D721Med (cell line): Measurements from ENCODE around the gene SOCS1.

ENCODE experiments used
- DNase-seq: peaks from one replicate; pipeline ENCODE4 v3.0.0; 2011; ENCODE audit warnings: low spot score; ENCODE audit not compliant: insufficient read length
- FAIRE-seq: peaks from 2 replicates; lab custom pipeline; 2011; peaks lifted over from hg19 to GRCh38; lab: Jason Lieb, UNC
- CTCF ChIP-seq: IDR thresholded peaks from 2 replicates; pipeline ENCODE4 v1.5.1; 2012; ENCODE audit warnings: mild to moderate bottlenecking, control low read depth; ENCODE audit not compliant: insufficient read depth; ENCODE audit errors: missing control alignments

SOCS1 gene

GRCh38 chr16:11252482-11252931 lies 3.5 kb downstream of the SOCS1 start:
- no peak for FAIRE-seq
- no peak for TF ChIP-seq CTCF
- no peak for DNase-seq

GRCh38 chr16:11251525-11252481 lies 4.2 kb downstream of the SOCS1 start:
- FAIRE-seq (no peak), DNase-seq (no peak)
- no peak for TF ChIP-seq CTCF

GRCh38 chr16:11250786-11251524 lies 5.0 kb downstream of the SOCS1 start:
- TF ChIP-seq CTCF = no peak
- DNase-seq = no peak
- FAIRE-seq = no peak

- DNase-seq (no peak), FAIRE-seq (no peak)
- TF ChIP-seq CTCF = no peak
These were observed 5.8 kb downstream of the SOCS1 start for GRCh38 chr16:11250091-11250785.

- TF ChIP-seq CTCF = no peak
- DNase-seq = no peak
- FAIRE-seq = no peak
These were observed 6.6 kb downstream of the SOCS1 start for GRCh38 chr16:11249233-11250061.

- no peak for DNase-seq
- FAIRE-seq = no peak
- no peak for TF ChIP-seq CTCF
These were observed 7.9 kb downstream of the SOCS1 start for GRCh38 chr16:11248133-11248532.
